WTC11 (cell line): ENCODE measurements around the gene TTC28. TPM values are rescaled to one million over a fixed set of nuclear protein-coding genes. Genes with fewer than 3 reads are reported as not detected.

Source experiments
- ATAC-seq: fragments of 200-7000 bp; cut with Tn5 transposase; 2 replicates; pipeline ENCODE4 v1.10.0; 2021; ENCODE audit warnings: mild to moderate bottlenecking, moderate library complexity
- CTCF ChIA-PET: fragments of 300-600 bp; sonication (Branson Sonifier 250); formaldehyde crosslinking; loops from one replicate; lab custom pipeline; 2021; ENCODE audit warnings: antibody characterized with exemption; lab: Charles Lee
- POLR2A ChIA-PET: fragments of 350-600 bp; sonication (Branson Sonifier 250); formaldehyde crosslinking; loops from one replicate; lab custom pipeline; 2021; ENCODE audit warnings: antibody characterized with exemption; lab: Charles Lee
- DNase-seq: peaks from one replicate; pipeline ENCODE4 v3.0.0; 2021; ENCODE audit warnings: low spot score
- H3K27ac Mint-ChIP-seq: 2 replicates; pipeline ENCODE4 v1.8.0; 2021; ENCODE audit warnings: mixed read lengths
- H3K27me3 Mint-ChIP-seq: 2 replicates; pipeline ENCODE4 v1.8.0; 2021; ENCODE audit warnings: low read depth, mild to moderate bottlenecking, moderate library complexity, mixed read lengths
- H3K36me3 Mint-ChIP-seq: 2 replicates; pipeline ENCODE4 v1.8.0; 2021; ENCODE audit warnings: mixed read lengths
- H3K4me1 Mint-ChIP-seq: 2 replicates; pipeline ENCODE4 v1.8.0; 2022; ENCODE audit warnings: mixed read lengths
- H3K4me3 Mint-ChIP-seq: 2 replicates; pipeline ENCODE4 v1.8.0; 2021; ENCODE audit warnings: mild to moderate bottlenecking, moderate library complexity, mixed read lengths
- H3K9me3 Mint-ChIP-seq: 2 replicates; pipeline ENCODE4 v1.8.0; 2021; ENCODE audit warnings: mixed read lengths
- AFF4 ChIP-seq: sonication (generic); formaldehyde crosslinking; IDR thresholded peaks from 2 replicates; pipeline ENCODE4 v1.8.1; 2023; ENCODE audit warnings: mild to moderate bottlenecking, missing genetic modification reagents, borderline replicate concordance
- ELF4 ChIP-seq: sonication (generic); formaldehyde crosslinking; IDR thresholded peaks from 2 replicates; pipeline ENCODE4 v1.8.1; 2022; ENCODE audit warnings: low read depth, mild to moderate bottlenecking, moderate library complexity, missing genetic modification reagents
- EMX1 ChIP-seq: fragments of 250-450 bp; sonication (Bioruptor Pico); IDR thresholded peaks from 2 replicates; pipeline ENCODE4 v1.8.0; 2021; ENCODE audit warnings: mild to moderate bottlenecking
- FOXJ3 ChIP-seq: sonication (generic); formaldehyde crosslinking; IDR thresholded peaks from 2 replicates; pipeline ENCODE4 v1.9.0; 2021; ENCODE audit warnings: missing genetic modification reagents, mild to moderate bottlenecking, borderline replicate concordance
- KAT7 ChIP-seq: sonication (generic); formaldehyde crosslinking; IDR thresholded peaks from 2 replicates; pipeline ENCODE4 v1.8.1; 2023; ENCODE audit warnings: missing genetic modification reagents, mild to moderate bottlenecking, borderline replicate concordance
- MXD4 ChIP-seq: fragments of 250-450 bp; sonication (Bioruptor Pico); IDR thresholded peaks from 2 replicates; pipeline ENCODE4 v1.8.0; 2021; ENCODE audit warnings: mild to moderate bottlenecking, moderate library complexity, borderline replicate concordance
- NFYB ChIP-seq: sonication (generic); formaldehyde crosslinking; conservative IDR thresholded peaks from 2 replicates; pipeline ENCODE4 v1.8.0; 2022; ENCODE audit warnings: low read depth, missing genetic modification reagents
- STAT6 ChIP-seq: sonication (generic); formaldehyde crosslinking; conservative IDR thresholded peaks from 2 replicates; pipeline ENCODE4 v1.8.1; 2023; ENCODE audit warnings: mild to moderate bottlenecking, low read depth, missing genetic modification reagents, moderate library complexity
- TCF7 ChIP-seq: sonication (generic); formaldehyde crosslinking; IDR thresholded peaks from 2 replicates; pipeline ENCODE4 v1.8.0; 2022; ENCODE audit warnings: mild to moderate bottlenecking, low read depth, missing genetic modification reagents, moderate library complexity
- TEAD1 ChIP-seq: sonication (generic); formaldehyde crosslinking; IDR thresholded peaks from 2 replicates; pipeline ENCODE4 v1.8.0; 2022; ENCODE audit warnings: mild to moderate bottlenecking, missing genetic modification reagents
- ZNF219 ChIP-seq: sonication (generic); formaldehyde crosslinking; IDR thresholded peaks from 2 replicates; pipeline ENCODE4 v1.8.0; 2023; ENCODE audit warnings: missing genetic modification reagents, mild to moderate bottlenecking, borderline replicate concordance
- ZNF317 ChIP-seq: sonication (generic); formaldehyde crosslinking; IDR thresholded peaks from 2 replicates; pipeline ENCODE4 v1.8.1; 2023; ENCODE audit warnings: low read depth, mild to moderate bottlenecking, moderate library complexity, missing genetic modification reagents, borderline replicate concordance
- ZNF396 ChIP-seq: fragments of 250-450 bp; sonication (Bioruptor Pico); IDR thresholded peaks from 2 replicates; pipeline ENCODE4 v1.8.0; 2021; ENCODE audit warnings: mild to moderate bottlenecking, moderate library complexity, borderline replicate concordance
- ZNF425 ChIP-seq: fragments of 250-450 bp; sonication (Bioruptor Pico); conservative IDR thresholded peaks from 2 replicates; pipeline ENCODE4 v1.9.0; 2021; ENCODE audit warnings: mild to moderate bottlenecking
- total RNA-seq: library from RNA; stranded (reverse); gene quantifications from 3 replicates; pipeline ENCODE4 v1.2.3, GENCODE V29; 2021
- TF ChIP-seq, protein P1 (sequence below): sonication (generic); formaldehyde crosslinking; IDR thresholded peaks from 2 replicates; pipeline ENCODE4 v1.8.1; 2022; ENCODE audit warnings: low read depth, missing genetic modification reagents, borderline replicate concordance

Gene TTC28
- total RNA-seq, 1 experiment from 2014 or later, result 13.0 TPM

- TF ChIP-seq, protein P1, sequence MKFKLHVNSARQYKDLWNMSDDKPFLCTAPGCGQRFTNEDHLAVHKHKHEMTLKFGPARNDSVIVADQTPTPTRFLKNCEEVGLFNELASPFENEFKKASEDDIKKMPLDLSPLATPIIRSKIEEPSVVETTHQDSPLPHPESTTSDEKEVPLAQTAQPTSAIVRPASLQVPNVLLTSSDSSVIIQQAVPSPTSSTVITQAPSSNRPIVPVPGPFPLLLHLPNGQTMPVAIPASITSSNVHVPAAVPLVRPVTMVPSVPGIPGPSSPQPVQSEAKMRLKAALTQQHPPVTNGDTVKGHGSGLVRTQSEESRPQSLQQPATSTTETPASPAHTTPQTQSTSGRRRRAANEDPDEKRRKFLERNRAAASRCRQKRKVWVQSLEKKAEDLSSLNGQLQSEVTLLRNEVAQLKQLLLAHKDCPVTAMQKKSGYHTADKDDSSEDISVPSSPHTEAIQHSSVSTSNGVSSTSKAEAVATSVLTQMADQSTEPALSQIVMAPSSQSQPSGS, result no peak
- TF ChIP-seq MXD4 (CRISPR knock-in tag) (no peak), KAT7 (CRISPR knock-in tag) (no peak), EMX1 (no peak)
- no peak for DNase-seq
- Mint-ChIP-seq H3K4me1 (peaks cover 39% of the 10 kb centered on the region), H3K27me3 (0 out of 2 replicates have a peak, but pooled peaks cover 3% of the 10 kb centered on the region), H3K4me3 (no peak overlapping the region), H3K9me3 (peaks cover 17% of the 10 kb centered on the region), H3K36me3 (peaks cover 15% of the 10 kb centered on the region), H3K27ac (peak overlapping the region; percentile 66; the same call in 1 of the 2 replicates)
- ATAC-seq, result no peak
- CTCF ChIA-PET, result no interaction called here
- POLR2A ChIA-PET, result no interaction called here
These were observed 492.0 kb downstream of the TTC28 start for GRCh38 chr22:28187612-28188011.

- Mint-ChIP-seq H3K27ac (no peak overlapping the region), H3K36me3 (peaks cover 7% of the 10 kb centered on the region), H3K27me3 (0 out of 2 replicates have a peak, but pooled peaks cover 3% of the 10 kb centered on the region), H3K9me3 (peaks cover 12% of the 10 kb centered on the region), H3K4me3 (no peak overlapping the region), H3K4me1 (peaks cover 39% of the 10 kb centered on the region)
- ChIA-PET CTCF (interaction anchor here (0.6 kb wide), 1 partner anchor 1180 kb away, joined by 3 read pairs; no protein-coding TSS in a partner anchor), POLR2A (no interaction called here)
- ATAC-seq (no peak), DNase-seq (no peak)
- TF ChIP-seq ZNF317 (CRISPR knock-in tag), result no peak
These were observed 493.0 kb downstream of the TTC28 start for GRCh38 chr22:28186641-28187040.

GRCh38 chr22:28185130-28185529 is 494.5 kb downstream of the TTC28 start:
- Mint-ChIP-seq H3K27ac (no peak overlapping the region), H3K4me1 (peaks cover 32% of the 10 kb centered on the region), H3K27me3 (no peaks in the 10 kb centered on the region), H3K4me3 (no peak overlapping the region), H3K9me3 (no peaks in the 10 kb centered on the region), H3K36me3 (no peaks in the 10 kb centered on the region)
- DNase-seq (no peak), ATAC-seq (no peak)
- CTCF ChIA-PET, result no interaction called here
- POLR2A ChIA-PET, result no interaction called here
- no peak for TF ChIP-seq FOXJ3
- no peak for TF ChIP-seq TEAD1 (CRISPR knock-in tag)
- no peak for TF ChIP-seq ZNF396 (CRISPR knock-in tag)
- TF ChIP-seq NFYB (CRISPR knock-in tag), result no peak
- no peak for TF ChIP-seq ELF4
- no peak for TF ChIP-seq TCF7 (CRISPR knock-in tag)
- TF ChIP-seq ZNF425 (CRISPR knock-in tag), result no peak
- TF ChIP-seq ZNF219 (CRISPR knock-in tag), result no peak
- TF ChIP-seq STAT6 (CRISPR knock-in tag), result no peak
- TF ChIP-seq AFF4 (CRISPR knock-in tag), result no peak
